ENCODE data around the gene SAMD14. TPM values are rescaled to one million over a fixed set of nuclear protein-coding genes. Genes with fewer than 3 reads are reported as not detected.

The SAMD14 gene
- total RNA-seq, 1 donor from 2014 or later = 0.16 TPM

DNA sequence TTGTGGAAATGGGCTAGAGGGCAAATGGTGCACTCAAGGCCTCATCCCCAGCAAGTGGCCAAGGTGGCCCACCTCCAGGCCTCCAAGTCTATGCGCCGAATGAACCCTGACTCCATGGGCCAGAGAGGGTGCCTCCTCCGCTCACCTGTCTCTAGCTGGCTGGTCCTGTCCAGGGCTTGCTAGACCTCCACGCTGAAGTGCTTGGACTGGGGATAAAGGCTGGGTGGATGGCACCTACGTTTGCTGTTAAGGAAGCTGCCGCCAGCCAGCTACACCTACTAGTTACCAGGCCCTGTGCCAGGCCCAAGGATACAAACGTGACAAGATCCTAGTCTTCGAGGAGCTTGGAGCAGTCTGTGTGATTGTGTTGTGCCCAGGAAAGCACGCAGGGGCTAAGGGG, 35.1 kb upstream of the SAMD14 start:
- ATAC-seq = no peak

DNA sequence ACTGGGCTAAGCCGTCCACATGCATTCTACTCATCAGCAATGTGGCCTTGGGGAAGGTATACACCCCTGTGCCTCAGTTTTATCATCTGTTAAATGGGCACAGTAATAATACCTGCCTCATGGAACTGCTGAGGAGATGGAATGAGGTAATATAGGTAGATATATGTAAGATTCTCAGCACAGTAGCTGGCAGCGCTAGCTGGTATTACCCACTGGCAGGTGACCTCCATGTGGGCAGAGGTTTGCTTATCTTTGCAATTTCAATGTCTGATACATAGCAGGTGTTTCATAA, 34.7 kb upstream of the SAMD14 start:
- no peak for ATAC-seq

GRCh38 chr17:50163843-50164696, 34.1 kb upstream of the SAMD14 start:
- no peak for ATAC-seq

DNA sequence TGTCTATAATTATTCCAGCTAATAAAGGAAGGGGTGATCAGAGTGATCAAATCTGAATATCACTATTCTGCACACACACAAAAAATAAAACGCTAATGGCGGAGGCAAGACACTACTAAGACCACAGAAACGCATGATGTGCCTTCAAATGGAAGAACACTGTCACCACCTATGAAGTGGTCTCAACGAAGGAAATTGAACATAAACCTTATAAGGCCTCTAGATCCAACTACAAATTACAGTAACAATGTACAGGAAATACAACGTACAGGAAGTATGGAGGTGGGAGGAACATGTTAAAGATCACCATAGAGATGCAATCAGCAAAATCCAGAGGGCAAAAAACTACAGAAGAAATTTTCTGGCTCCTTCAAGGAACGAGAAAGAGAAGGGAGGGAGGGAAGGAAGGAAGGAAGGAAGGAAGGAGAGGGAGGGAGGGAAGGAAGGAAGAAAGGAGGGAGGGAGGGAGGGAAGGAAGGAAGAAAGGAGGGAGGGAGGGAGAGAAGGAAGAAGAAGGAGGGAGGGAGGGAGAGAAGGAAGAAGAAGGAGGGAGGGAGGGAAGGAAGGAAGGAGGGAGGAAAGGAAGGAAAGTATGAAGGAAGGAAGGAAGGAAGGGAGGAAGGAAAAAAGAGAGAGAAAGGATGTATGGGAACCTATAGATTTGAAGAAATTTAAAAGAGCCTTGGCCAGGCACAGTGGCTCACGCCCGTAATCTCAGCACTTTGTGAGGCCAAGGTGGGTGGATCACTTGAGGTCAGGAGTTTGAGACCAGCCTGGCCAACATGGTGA, 32.7 kb upstream of the SAMD14 start:
- no peak for ATAC-seq

DNA sequence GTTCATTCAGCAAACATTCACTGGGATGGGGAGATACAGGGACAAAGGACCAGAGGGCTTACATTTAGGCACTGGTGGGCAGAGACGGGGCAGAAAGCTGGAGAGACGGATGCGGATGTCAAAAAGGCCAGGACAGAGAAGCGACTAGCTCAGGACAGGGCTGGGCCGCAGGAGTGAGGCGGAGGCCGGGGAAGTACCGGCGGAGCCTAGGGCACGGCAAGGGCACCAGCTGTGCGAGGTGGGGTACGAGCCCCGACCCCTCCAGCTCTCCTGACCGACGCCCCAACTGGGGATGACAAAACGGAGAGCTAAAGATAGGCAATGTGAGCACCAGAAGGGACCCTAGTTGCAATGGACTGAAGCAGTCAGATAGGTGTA, 31.9 kb upstream of the SAMD14 start:
- ATAC-seq = peak; percentile 21

- peak; percentile 91 for ATAC-seq
These were observed 31.3 kb upstream of the SAMD14 start for GRCh38 chr17:50161023-50161910.

DNA sequence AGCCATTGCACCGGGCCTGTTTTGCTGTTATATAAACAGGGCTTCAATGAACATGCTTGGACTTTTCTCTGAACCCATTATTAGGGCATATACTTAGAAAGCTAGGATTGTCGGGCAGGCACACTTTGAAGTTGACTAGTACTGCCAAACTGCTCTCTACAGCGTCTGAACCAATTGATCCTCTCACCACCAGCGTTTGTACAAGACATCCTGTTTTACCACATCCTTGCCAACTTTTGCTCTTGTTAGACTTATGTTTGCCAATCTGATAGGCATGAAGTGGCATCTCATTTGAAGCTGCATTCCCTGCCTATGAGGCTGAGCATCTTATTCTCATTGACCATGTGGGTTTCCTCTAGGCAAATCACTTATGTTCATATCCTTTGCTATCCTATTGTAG, 27.9 kb upstream of the SAMD14 start:
- no peak for ATAC-seq

DNA sequence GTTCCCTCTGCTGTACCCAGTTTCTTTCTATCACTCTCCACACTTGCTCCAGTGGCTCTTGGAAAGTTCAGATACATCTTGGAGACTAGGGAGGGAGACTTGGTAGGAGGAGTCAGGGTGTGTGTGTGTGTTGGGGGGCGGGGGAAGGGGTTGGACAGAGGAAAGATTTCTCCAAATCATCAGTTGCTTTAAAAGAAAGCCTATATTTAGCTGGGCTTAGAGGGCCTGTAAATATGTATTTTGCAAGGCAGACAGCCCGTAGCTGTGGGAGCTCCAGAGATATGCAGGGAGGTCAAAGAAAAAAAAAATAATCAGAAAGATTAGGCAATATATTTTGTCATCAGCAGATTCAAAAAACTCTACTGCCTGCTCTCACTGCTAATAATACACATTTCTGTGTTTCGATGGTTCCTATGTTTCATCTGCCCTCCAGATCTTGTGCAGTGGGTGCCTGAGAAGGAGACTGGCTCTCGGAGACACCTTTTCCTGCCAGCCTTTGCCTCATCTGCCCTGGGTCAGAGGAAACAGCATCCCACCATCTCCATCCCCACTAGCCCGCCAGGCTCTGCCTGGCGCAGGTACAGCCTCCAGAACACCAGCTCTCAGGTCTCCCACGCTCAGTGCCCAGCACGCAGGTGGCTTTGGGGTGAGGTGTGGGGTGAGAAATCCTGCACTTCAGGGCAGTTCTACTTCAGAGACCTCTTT, 25.3 kb upstream of the SAMD14 start:
- no peak for ATAC-seq

GRCh38 chr17:50154604-50155003, 24.6 kb upstream of the SAMD14 start:
- no peak for ATAC-seq

- peak; percentile 1 for ATAC-seq
These were observed 24.0 kb upstream of the SAMD14 start for GRCh38 chr17:50153650-50154575.

- no peak for ATAC-seq
These were observed 22.8 kb upstream of the SAMD14 start for GRCh38 chr17:50152736-50153135.

- ATAC-seq = peak; percentile 37
These were observed 22.1 kb upstream of the SAMD14 start for GRCh38 chr17:50151937-50152547.

DNA sequence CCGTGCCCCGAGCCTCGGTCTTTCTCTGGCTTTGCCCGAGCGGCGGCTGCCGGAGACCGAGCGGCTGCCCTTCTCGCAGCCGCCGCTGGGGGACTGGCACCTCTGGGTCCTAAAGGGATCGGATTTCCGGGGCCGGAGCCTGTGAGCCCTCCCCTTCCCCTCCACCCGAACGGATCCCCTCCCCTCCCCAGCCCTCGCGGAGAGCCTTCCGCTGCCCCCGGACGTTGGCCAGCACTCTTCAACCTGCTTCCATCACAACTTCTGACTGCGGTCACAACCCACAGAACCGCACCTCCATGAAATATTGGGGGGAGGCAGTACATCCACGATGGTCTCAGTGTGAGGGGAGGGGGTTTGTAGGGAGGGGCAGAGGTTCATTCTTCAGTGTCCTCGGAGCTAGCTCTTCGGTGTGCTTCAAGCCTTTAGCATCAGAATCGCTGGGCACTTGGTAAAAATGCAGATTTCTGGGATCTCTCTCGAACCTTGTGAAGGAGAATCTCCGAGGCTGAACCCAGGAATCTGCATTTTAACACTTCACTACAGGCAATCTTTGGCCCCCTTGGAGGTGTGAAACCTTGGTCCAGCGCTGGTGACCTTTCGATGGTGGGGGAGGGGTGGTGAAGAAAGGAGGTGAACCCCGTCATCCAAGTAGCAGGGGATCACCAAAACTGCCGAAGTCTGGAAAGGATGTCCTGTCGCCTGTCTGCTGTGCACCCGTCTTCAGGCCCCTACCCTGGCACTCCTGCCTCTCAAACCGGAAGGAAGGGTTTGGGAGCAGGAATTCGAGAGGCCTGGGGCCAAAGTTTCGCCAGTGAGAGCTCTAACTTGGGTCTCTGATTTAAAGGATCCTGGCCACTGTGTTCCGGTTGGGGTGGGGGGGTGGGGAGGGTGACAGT, 21.3 kb upstream of the SAMD14 start:
- peak; percentile 60 for ATAC-seq

DNA sequence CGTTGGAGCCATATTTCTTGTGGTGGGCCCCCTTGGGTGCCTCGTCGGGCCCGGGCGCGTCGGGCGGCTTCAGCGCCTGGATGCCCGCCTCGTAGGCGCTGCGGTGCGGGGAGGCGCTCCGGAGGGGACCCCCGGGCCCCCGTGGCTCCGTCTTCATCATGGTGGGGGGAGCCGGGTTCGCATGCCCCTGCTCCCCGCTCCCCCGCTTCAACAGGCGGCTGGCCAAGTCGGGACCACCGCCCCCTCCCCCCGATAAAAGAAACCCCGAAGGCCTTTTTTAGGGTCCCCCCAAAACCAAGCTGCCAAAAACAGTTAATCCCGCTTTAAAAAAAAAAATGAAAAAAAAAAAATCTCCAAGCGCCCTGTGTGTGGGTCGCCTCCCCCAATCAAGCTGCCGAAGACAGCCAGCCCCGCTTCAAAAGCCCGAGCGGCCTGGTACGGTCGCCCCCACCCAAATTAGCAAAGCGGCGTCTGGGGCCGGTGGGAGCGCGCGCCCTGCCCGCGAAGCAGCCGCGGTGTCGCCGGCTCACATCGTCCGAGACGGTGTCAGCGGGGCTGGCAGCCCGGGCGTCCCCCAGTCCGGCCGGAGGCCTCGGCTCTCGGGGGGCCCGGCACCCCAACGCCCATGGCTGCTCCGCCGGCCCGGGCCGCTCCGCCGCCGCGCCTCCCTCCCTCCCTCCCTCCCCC, 20.5 kb upstream of the SAMD14 start, which contains the start of gene PPP1R9B:
PPP1R9B (minus strand) TSS at position 324 of the 687 bp plus-strand sequence; CDS start at position 160, 164 bp downstream.
- ATAC-seq = peak; percentile 0

- peak; percentile 5 for ATAC-seq
These were observed 19.7 kb upstream of the SAMD14 start for GRCh38 chr17:50149417-50150353.

DNA sequence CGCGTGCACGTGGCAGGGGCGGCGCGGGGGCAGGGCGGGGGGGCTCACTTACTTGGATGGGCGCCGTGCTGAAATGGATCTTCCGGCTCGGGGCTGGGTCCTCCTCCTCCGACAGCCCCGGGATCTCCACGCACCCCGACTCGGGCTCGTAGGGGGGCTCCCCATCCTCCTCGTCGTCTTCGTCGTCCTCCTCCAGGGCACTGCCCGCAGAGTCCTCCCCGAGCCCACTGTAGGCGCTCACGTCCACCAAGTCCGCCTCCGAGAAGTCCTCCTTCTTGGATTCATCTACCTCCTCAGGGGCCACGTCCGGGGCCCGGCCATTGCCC, 19.1 kb upstream of the SAMD14 start:
- no peak for ATAC-seq

- ATAC-seq = peak; percentile 67
These were observed 18.5 kb upstream of the SAMD14 start for GRCh38 chr17:50148226-50149090.
